K562 (cell line): ENCODE measurements around the gene MEDAG. TPM values are rescaled to one million over a fixed set of nuclear protein-coding genes. Genes with fewer than 3 reads are reported as not detected.

Experiments
- ATAC-seq: fragments of 200-7000 bp; cut with Tn5 transposase; 3 replicates; pipeline ENCODE4 v1.9.1; 2020; ENCODE audit warnings: moderate library complexity
- BruUV-seq: library from RNA; stranded (reverse); fragments of 400-500 nt; replicated peaks from 2 replicates; lab custom pipeline; 2021; lab: Mats Ljungman, UMichigan
- CTCF ChIA-PET: fragments of 300-600 bp; formaldehyde crosslinking; extraction: SDS; loops from one replicate; lab custom pipeline; 2021; ENCODE audit warnings: low intra/inter-chr PET ratio; lab: Yijun Ruan, JAX
- POLR2A ChIA-PET: fragments of 300-600, 350-650 bp; sonication (Branson Sonifier 250); formaldehyde crosslinking; extraction: SDS; loops from one replicate; lab custom pipeline; 2021; ENCODE audit warnings: antibody characterized with exemption, inconsistent platforms; lab: Yijun Ruan, JAX
- DNase-seq, 4 experiments: peaks; one replicate each; pipeline versions ENCODE4 v3.0.0 to v3.0.0-alpha.2; 2011 to 2018; ENCODE audit warnings: low spot score in 3 of 4, mixed read lengths in 3 of 4; ENCODE audit errors: extremely low read depth in 1 of 4
- FAIRE-seq: peaks from 2 replicates; lab custom pipeline; 2011; peaks lifted over from hg19 to GRCh38; lab: Jason Lieb, UNC
- H2AFZ ChIP-seq: 2 replicates; pipeline ENCODE4 v1.6.0; 2011; ENCODE audit warnings: low read depth, low read length, control low read depth, inconsistent platforms
- H3K27ac ChIP-seq: fragments of 200-600 bp; 3 replicates; pipeline ENCODE4 v1.8.0; 2011; ENCODE audit warnings: low read depth, mild to moderate bottlenecking, control low read depth, inconsistent platforms, low read length, moderate library complexity, mixed read lengths; ENCODE audit errors: extremely low read depth
- H3K27me3 ChIP-seq, 2 experiments: fragments of 300-600 bp in 1 of 2; 2 replicates in 1 of 2; 3 replicates in 1 of 2; pipeline versions ENCODE4 v1.6.0 to v1.8.0; 2011; ENCODE audit warnings: inconsistent platforms in 2 of 2, low read length in 2 of 2, mild to moderate bottlenecking in 1 of 2, mixed read lengths in 1 of 2, moderate library complexity in 1 of 2; ENCODE audit not compliant: control insufficient read depth in 2 of 2, insufficient read depth in 2 of 2
- H3K36me3 ChIP-seq: fragments of 300-600 bp; 3 replicates; pipeline ENCODE4 v1.8.0; 2011; ENCODE audit warnings: mild to moderate bottlenecking, low read length, inconsistent platforms; ENCODE audit not compliant: control insufficient read depth, insufficient read depth
- H3K4me1 ChIP-seq, 2 experiments: fragments of 200-600 bp in 1 of 2; replicated peaks in 1 of 2; 2 replicates in 1 of 2; 3 replicates in 1 of 2; pipeline versions ENCODE4 v1.5.1 to v1.8.0; 2011; ENCODE audit warnings: inconsistent platforms in 2 of 2, low read length in 2 of 2, mild to moderate bottlenecking in 1 of 2, mixed read lengths in 1 of 2, moderate library complexity in 1 of 2; ENCODE audit not compliant: control insufficient read depth in 2 of 2, insufficient read depth in 2 of 2
- H3K4me2 ChIP-seq: 2 replicates; pipeline ENCODE4 v1.6.1; 2011; ENCODE audit warnings: low read length, control low read depth, inconsistent platforms, mixed read lengths; ENCODE audit not compliant: insufficient read depth
- H3K4me3 ChIP-seq: fragments of 200-600 bp; sonication (generic), shearing (Covaris generic); 2 replicates; pipeline ENCODE4 v1.5.1; 2016; ENCODE audit warnings: control low read depth, inconsistent platforms
- H3K79me2 ChIP-seq: fragments of 200-600 bp; 3 replicates; pipeline ENCODE4 v1.8.0; 2011; ENCODE audit warnings: low read length, inconsistent platforms; ENCODE audit not compliant: control insufficient read depth, insufficient read depth
- H3K9ac ChIP-seq, 2 experiments: 2 replicates each; pipeline versions ENCODE4 v1.6.0 to v1.6.1; 2011; ENCODE audit warnings: low read depth in 2 of 2, low read length in 2 of 2, control low read depth in 1 of 2, inconsistent platforms in 1 of 2, mild to moderate bottlenecking in 1 of 2, mixed read lengths in 1 of 2; ENCODE audit not compliant: insufficient read depth in 1 of 2
- H3K9me1 ChIP-seq: one replicate; pipeline ENCODE4 v1.6.0; 2011; ENCODE audit warnings: inconsistent platforms, mild to moderate bottlenecking, low read length, moderate library complexity; ENCODE audit not compliant: control insufficient read depth, insufficient read depth
- H3K9me3 ChIP-seq: replicated peaks from 2 replicates; pipeline ENCODE4 v1.5.1; 2011; ENCODE audit warnings: low read depth, low read length, inconsistent platforms; ENCODE audit not compliant: control insufficient read depth, insufficient read depth
- H4K20me1 ChIP-seq: replicated peaks from 2 replicates; pipeline ENCODE4 v1.6.1; 2011; ENCODE audit warnings: low read length, inconsistent platforms, mixed read lengths; ENCODE audit not compliant: control insufficient read depth, insufficient read depth
- ATF1 ChIP-seq, 2 experiments: fragments of 450-650 bp in 1 of 2; IDR thresholded peaks; 2 replicates each; pipeline ENCODE4 v1.6.1; 2016; ENCODE audit warnings: missing compliant biosample characterization in 1 of 2, missing genetic modification characterization in 1 of 2
- HEY1 ChIP-seq: fragments of 250-450 bp; sonication (Bioruptor Pico); IDR thresholded peaks from 2 replicates; pipeline ENCODE4 v1.5.0; 2020; ENCODE audit warnings: mild to moderate bottlenecking, moderate library complexity, borderline replicate concordance
- HNRNPUL1 ChIP-seq: fragments of 200-400 bp; formaldehyde crosslinking; IDR thresholded peaks from 2 replicates; pipeline ENCODE4 v1.6.1; 2017; ENCODE audit warnings: low read length
- KLF10 ChIP-seq: fragments of 250-450 bp; sonication (Bioruptor Pico); IDR thresholded peaks from 2 replicates; pipeline ENCODE4 v1.6.1; 2021; ENCODE audit warnings: matching md5 sums
- KLF16 ChIP-seq: IDR thresholded peaks from 2 replicates; pipeline ENCODE4 v1.6.1; 2016; ENCODE audit warnings: antibody characterized with exemption
- MAFF ChIP-seq: IDR thresholded peaks from 2 replicates; pipeline ENCODE4 v1.6.1; 2012; ENCODE audit warnings: low read length, improper control_type of control experiment
- MBD2 ChIP-seq: sonication (generic); IDR thresholded peaks from 2 replicates; pipeline ENCODE4 v1.6.1; 2016; ENCODE audit warnings: low read depth, borderline replicate concordance
- MCM5 ChIP-seq: fragments of 450-650 bp; IDR thresholded peaks from 2 replicates; pipeline ENCODE4 v1.6.1; 2016; ENCODE audit warnings: low read depth
- PBX2 ChIP-seq, 2 experiments: IDR thresholded peaks in 1 of 2; conservative IDR thresholded peaks in 1 of 2; 2 replicates each; pipeline ENCODE4 v1.6.1; 2016; ENCODE audit warnings: low read depth in 2 of 2, mild to moderate bottlenecking in 1 of 2, missing compliant biosample characterization in 1 of 2, missing genetic modification characterization in 1 of 2, moderate library complexity in 1 of 2
- PHF21A ChIP-seq: fragments of 450-650 bp; IDR thresholded peaks from 2 replicates; pipeline ENCODE4 v1.6.1; 2017; ENCODE audit warnings: low read depth, borderline replicate concordance
- RFX1 ChIP-seq: fragments of 450-650 bp; IDR thresholded peaks from 2 replicates; pipeline ENCODE4 v1.6.1; 2016; ENCODE audit warnings: mild to moderate bottlenecking, moderate library complexity
- YY1 ChIP-seq, 3 experiments: IDR thresholded peaks; 2 replicates each; pipeline ENCODE4 v1.6.1; 2011; ENCODE audit warnings: low read length in 2 of 3, mild to moderate bottlenecking in 2 of 3, moderate library complexity in 2 of 3, borderline replicate concordance in 1 of 3, control low read depth in 1 of 3, low read depth in 1 of 3; ENCODE audit not compliant: insufficient read depth in 3 of 3, insufficient replicate concordance in 2 of 3, control insufficient read depth in 1 of 3, insufficient read length in 1 of 3; ENCODE audit errors: extremely low read depth in 1 of 3
- WGBS: fragments of 100-300 bp; shearing (Covaris generic); methylation state at CpG from one replicate; pipeline ENCODE4 v1.1.6; 2016; ENCODE audit warnings: low coverage, mixed read lengths; ENCODE audit not compliant: insufficient coverage; ENCODE audit errors: missing lambda C conversion rate; 5-methylcytosine and 5-hydroxymethylcytosine counted together
- in situ Hi-C: fragments of 300-500 bp; cut with MboI; formaldehyde crosslinking; loops from 4 replicates; pipeline ENCODE4 v1.15.0; 2018; ENCODE audit warnings: inconsistent platforms, mixed read lengths
- intact Hi-C: fragments of 100-400 bp; cut with micrococcal nuclease; formaldehyde crosslinking; loops from 2 replicates; pipeline ENCODE4 v1.14.2; 2022
- polyA plus RNA-seq, 8 experiments: library from polyadenylated mRNA; depleted of rRNA in 4 of 8; stranded (reverse) in 5 of 8; unstranded in 3 of 8; fragments of >200 nt; fragmentation: Nextera tagmentation in 2 of 8; fragmentation: Illumina TruSeq in 1 of 8; extraction: Ambion mirVana in 2 of 8; extraction: Trizol in 1 of 8; gene quantifications; 2 replicates each; pipeline versions ENCODE4 v1.2.1 to v1.2.3, GENCODE V29; 2011 to 2014; ENCODE audit warnings: inconsistent platforms in 1 of 8, missing spikeins in 1 of 8
- total RNA-seq, 7 experiments: library from RNA; depleted of rRNA in 6 of 7; stranded (reverse); fragments of >200 nt in 6 of 7; fragmentation: Illumina TruSeq in 2 of 7; extraction: Trizol in 2 of 7; gene quantifications; 2 replicates each; pipeline versions ENCODE4 v1.2.1 to v1.2.3, GENCODE V29; 2011 to 2021; ENCODE audit warnings: low replicate concordance in 1 of 7

Gene MEDAG
- total and polyA plus RNA-seq, 9 of the 15 experiments (the other 6 are each of a cell fraction or from before 2014, with no cell fraction given) = not detected

- 2% methylated on average over 15 of the region's 32 CpGs for WGBS
- Histone ChIP-seq H3K9me1 (no peaks in the 10 kb centered on the region), H3K27me3 (peaks cover 0 to 3% of the 10 kb centered on the region in 2 experiments; a peak in 1 of 5 replicates), H3K9ac (no peak within 1 kb of the TSS), H3K4me2 (no peak within 1 kb of the TSS), H3K9me3 (no peaks in the 10 kb centered on the region), H3K36me3 (no peaks in the 10 kb centered on the region), H3K4me3 (no peak within 1 kb of the TSS), H2AFZ (no peak within 1 kb of the TSS), H3K4me1 (no peaks in the 10 kb centered on the region), H4K20me1 (no peaks in the 10 kb centered on the region), H3K79me2 (no peaks in the 10 kb centered on the region), H3K27ac (no peak within 1 kb of the TSS)
- peak; percentile 47; the same call in 1 of the 3 replicates for ATAC-seq
- POLR2A ChIA-PET = no interaction called here
- DNase-seq = no peak
- TF ChIP-seq MCM5 (no peak), RFX1 (peak; percentile 20; the same call in 1 of the 2 replicates)
- in situ Hi-C loops = no loop called here
- BruUV-seq = no TSS peak
- no peak for FAIRE-seq
- intact Hi-C loops = no loop called here
- CTCF ChIA-PET = no interaction called here
Observed at GRCh38 chr13:30932481-30933353, 26.6 kb downstream of the MEDAG start, which contains the start of gene TEX26. Gene TEX26 (plus strand): TSS chr13:30932656. CDS start chr13:30932716, 60 bp downstream.

- Histone ChIP-seq H3K27ac (no peak overlapping the region), H3K27me3 (peaks cover 0 to 3% of the 10 kb centered on the region in 2 experiments; a peak in 1 of 5 replicates), H3K4me3 (no peak overlapping the region), H4K20me1 (no peaks in the 10 kb centered on the region), H3K4me2 (no peak overlapping the region), H2AFZ (no peak overlapping the region), H3K9me3 (no peaks in the 10 kb centered on the region), H3K4me1 (no peaks in the 10 kb centered on the region), H3K36me3 (no peaks in the 10 kb centered on the region), H3K9ac (no peak overlapping the region), H3K9me1 (no peaks in the 10 kb centered on the region), H3K79me2 (no peaks in the 10 kb centered on the region)
- ChIA-PET POLR2A (no interaction called here), CTCF (no interaction called here)
- intact Hi-C loops = no loop called here
- DNase-seq (no peak), FAIRE-seq (no peak), ATAC-seq (no peak)
- in situ Hi-C loops = no loop called here
- BruUV-seq = no TSS peak
- 0% methylated on average over 3 of the region's 3 CpGs for WGBS
- TF ChIP-seq YY1 (IDR thresholded peaks at IDR 0.05; ENCODE audit: borderline replicate concordance in 1 of 3, control insufficient read depth in 1 of 3, extremely low read depth in 1 of 3, insufficient read depth in 3 of 3, insufficient read length in 1 of 3, insufficient replicate concordance in 2 of 3, low read depth in 1 of 3, low read length in 2 of 3) = no peak
- TF ChIP-seq KLF16 = no peak
- no peak for TF ChIP-seq HNRNPUL1
- TF ChIP-seq HEY1 = no peak
- TF ChIP-seq PBX2 (CRISPR knock-in tag; IDR thresholded peaks at IDR 0.05; ENCODE audit: low read depth) = no peak
- no peak for TF ChIP-seq PBX2 (tag; conservative IDR thresholded peaks at IDR 0.05; ENCODE audit: low read depth)
- no peak for TF ChIP-seq ATF1 (CRISPR knock-in tag; IDR thresholded peaks at IDR 0.05)
- TF ChIP-seq ATF1 (tag; IDR thresholded peaks at IDR 0.05) = no peak
- TF ChIP-seq KLF10 (CRISPR knock-in tag) = no peak
- no peak for TF ChIP-seq MAFF
- no peak for TF ChIP-seq MBD2
- no peak for TF ChIP-seq PHF21A
Observed at GRCh38 chr13:30933354-30933670, 27.2 kb downstream of the MEDAG start.
